NCI-H510A (cell line): ENCODE data around the gene INPP4B.

Experiments used
- DNase-seq: peaks from one replicate; lab custom pipeline; 2025; lab: John Stamatoyannopoulos, UW

INPP4B gene

DNA sequence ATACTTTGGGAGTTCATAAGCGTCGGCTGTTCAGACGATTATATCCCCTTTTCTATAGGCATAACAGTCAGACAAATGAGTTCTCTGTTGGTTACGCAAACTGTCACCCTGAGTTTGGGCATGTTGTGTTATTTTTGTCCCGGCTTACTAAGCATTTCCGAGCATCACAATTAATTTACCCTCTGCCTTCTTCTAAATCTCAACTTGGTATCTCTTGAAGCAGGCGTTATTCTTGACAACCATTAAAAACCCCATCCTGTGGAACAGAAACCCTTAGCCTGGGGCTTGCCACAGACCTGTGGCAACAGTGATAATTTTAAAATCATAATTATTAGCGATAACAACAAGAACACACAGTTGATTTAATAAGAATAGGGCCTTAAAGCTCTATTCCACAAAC is 558.7 kb downstream of the INPP4B start:
- DNase-seq: no peak

DNA sequence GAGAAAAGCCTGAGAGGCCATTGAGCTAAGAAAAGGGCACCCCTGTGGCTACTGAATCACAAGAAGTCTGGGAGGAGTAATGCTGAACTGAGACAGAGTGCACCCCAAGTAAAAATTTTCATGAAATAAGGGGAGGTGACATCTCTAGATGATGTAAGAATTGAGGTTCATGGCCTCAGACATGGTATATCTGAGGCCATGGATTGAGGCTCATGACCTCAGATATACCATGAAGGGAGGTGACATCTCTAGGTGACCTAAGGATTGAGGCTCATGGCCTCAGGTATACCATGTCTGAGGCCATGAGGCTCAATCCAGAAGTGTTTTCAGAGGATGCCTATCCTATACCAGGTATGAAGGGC is 560.9 kb downstream of the INPP4B start:
- DNase-seq: no peak

DNA sequence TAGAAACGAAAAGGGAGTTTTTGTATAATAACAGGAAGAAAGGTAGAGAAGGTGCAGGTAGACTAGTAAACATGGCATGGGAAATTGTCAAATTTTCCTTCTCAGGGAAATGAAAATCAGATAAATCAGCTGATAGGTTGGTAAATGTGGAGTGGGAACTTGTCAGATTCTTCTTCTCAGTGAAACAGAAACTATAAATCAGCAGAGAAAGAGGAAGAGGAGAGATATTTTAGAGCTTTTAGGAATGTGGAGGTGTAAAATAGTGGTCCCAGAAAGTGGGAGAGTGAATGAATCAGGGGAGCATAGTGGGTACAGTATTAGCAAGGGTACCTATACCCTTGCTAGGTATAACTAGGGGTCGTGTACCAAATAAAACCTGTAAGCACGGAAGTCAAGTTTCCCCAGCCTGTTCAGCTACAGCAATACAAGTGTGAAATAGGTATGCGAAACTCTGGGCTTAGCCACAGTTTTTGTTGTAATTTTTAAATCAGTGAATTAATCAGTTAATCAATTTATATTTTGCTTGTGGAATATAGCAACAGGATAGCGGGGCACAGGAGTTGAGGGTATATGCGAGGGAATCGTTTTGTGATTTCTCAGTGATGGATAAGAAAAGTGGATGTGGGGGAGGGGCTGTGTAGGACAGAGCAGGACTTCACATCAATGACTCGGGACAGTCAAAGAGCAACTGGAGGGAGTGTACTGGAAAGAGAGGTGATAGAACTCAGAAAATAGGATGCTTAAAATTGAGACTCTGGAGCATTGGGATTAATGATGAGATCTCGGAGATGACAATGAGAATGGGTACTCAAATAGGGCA is 561.5 kb downstream of the INPP4B start:
- no peak for DNase-seq

DNA sequence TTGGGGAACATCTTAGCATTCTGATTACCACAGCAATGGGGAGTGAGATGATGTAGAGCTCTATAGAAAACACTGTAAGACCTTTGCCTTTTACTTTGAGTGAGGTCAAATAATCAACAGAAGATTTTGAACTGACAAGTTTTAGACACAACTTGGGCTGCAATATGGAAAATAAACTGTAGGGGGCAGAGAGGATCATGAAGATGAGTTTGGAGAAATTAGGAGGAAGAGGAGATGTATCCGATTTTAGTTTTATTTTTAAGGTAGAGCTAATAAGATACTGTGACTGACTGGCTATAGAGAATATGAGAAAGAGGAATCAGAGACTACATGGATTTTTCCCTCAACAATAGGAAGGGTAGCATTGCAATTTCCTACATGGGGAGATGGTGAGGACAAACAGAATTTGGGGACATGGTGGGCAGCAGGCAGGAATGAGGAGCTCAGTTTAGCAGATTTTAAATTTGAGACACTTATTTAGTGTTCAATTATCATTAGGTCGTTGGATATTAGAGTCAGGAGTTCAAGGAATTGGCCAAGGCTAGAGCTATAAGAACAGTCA is 563.1 kb downstream of the INPP4B start:
- no peak for DNase-seq

DNA sequence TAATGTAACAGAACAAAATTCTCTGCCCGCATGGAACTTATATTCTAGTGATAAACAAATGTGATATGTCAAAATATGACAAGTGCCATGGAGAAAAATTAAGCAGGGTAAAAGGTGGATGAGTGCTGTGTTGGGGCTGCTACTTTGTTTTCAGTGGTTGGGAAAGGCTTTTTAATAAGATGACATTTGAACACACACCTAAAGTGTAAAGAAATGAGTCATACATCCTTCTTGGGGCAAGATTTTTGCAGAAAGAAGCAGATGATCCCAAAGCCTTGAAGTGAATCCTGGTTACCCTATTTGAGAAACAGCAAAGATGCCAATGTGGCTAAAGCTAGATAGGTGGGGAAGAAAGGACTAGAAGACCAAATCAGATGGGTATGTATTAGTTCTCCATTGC is 564.1 kb downstream of the INPP4B start:
- no peak for DNase-seq

DNA sequence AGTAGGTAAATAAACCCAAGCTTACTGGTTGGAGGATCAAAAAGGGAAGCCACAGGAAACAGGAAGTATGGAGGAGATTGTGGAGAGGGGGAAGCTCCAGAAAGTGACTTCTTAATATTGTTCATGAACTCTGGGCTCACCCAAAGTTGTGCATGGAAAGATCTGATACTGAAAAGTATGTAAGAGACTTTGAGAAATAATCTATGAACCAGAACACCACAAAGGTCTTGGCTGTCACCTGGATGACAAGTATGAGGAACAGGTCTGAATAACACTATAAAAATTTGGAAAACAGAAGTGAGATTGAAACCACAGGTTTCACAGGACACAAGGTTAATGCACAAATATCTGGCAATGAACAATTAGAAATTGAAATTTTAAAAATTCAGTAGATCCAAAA is 567.4 kb downstream of the INPP4B start:
- no peak for DNase-seq

DNA sequence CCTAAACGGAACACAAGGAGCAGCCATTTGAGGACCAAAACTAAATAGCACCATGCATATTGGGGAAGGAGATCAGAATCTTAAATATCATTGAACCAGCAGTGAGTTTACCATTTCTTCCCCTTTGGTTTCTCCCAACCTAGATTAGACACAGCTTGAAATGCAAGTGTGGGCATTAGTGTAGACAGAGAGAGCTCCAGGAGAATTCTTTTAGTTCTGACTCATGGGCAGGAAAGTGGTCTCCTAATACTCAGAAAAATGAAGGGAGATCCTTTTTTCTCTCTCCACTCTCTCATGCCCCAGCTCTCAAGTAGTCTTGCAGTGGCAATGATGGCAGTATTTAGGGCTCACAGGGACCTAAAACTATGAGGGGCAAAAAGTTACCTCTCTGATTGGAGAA is 567.9 kb downstream of the INPP4B start:
- no peak for DNase-seq

DNA sequence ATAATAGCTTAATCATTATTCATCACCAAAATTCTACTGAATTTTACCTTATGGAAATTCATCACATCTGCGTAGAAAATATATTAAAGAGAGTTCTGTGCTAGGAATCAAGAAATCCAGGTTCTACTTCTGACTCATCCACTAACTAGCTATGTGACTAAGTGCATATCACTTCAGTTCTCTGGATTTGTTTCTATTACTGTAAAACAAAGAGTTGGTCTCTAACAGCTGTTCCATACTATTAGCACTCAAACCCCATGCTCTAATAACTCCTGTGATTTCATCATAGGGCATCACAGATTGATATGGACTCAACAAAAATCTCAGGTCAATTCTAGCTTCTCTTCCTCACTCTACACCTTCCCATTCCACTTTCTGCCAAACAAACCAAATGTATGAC is 572.0 kb downstream of the INPP4B start:
- DNase-seq: no peak

DNA sequence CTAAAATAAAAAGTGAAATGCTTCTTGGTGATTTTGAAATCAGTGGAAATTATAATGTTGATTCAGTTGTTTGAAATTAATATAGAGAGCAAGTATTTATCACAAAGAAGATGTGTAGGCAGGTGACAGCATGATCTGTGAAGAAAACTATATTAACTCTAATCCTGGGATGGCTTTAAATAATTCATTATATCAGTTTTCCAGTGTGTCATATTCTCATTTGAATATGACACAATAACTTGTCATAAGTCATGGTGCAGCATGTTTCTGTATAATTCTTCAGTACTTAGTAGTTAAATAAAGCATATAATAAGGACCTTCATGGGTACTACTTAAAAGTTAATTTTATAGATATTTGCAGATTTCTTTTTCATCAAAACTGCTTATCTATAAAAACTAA is 573.6 kb downstream of the INPP4B start:
- no peak for DNase-seq

DNA sequence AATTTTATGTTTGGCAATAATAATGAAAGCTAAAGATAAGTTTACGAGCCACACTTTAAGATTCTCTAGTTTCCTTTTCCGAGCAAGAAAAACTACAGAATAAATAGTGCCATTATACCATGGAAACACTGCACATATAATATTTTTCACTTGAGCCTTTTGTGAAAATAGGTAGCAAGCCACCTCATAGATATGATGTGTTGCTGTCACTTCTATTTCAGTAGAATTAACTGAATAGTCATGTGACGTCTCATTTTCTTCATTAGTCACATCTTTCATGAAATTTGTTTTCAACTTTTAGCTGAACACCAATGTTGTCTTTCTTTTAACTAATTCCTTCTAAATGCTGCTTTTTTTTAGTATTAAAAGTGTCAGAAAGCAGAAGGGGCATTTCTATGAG is 574.3 kb downstream of the INPP4B start:
- no peak for DNase-seq

DNA sequence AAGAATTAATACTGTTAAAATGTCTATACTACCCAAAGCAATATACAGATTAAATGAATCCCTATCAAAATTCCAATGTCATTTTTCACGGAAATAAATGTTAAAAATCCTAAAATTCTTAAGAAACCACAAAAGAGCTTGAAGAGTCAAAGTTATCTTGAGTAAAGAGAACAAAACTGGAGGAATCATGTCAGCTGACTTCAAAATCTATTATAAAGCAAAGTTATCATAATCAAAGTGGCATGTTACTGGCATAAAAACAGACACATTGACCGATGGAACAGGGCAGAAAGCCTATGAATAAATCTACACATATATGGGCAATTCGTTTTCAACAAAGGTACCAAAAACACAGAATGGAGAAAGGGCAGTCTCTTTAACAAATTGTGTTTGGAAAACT is 579.0 kb downstream of the INPP4B start:
- no peak for DNase-seq

DNA sequence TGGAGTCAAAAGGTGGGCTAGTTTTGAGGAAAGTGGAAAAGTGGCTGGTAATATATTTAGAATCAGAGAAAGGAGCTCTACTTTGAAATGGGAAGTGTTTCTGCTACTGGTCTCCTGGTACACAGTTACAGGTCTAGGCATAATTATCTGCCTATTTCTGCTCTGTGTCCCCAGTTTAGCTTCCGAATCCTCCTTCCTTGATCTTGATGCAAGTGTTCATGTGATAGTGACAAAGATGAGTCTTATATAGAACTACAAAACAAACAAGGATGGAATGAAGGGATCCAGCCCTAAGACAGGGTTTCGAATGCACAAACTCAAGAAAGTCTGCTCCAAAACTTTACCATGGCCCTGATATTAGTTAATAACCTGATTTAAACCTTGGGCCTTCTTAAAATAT is 580.2 kb downstream of the INPP4B start:
- DNase-seq: no peak

DNA sequence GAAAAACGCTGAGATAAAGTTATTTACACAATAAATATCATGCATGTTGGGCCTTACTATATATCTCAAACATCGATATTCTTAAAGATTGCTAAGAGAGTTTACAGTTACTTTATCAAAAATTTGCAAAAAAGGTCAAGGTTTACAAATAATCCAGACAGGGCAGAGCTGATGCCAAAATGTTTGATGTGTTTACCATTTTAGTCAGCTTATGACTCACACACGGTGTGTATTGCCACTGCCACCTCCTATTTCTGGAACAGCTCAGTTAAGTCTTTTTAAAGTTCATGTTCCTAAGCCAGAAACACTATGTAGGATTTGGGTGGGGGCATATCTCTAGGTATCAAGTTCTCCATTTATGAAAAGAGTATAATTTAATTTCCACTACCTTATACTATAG is 580.6 kb downstream of the INPP4B start:
- DNase-seq: no peak

DNA sequence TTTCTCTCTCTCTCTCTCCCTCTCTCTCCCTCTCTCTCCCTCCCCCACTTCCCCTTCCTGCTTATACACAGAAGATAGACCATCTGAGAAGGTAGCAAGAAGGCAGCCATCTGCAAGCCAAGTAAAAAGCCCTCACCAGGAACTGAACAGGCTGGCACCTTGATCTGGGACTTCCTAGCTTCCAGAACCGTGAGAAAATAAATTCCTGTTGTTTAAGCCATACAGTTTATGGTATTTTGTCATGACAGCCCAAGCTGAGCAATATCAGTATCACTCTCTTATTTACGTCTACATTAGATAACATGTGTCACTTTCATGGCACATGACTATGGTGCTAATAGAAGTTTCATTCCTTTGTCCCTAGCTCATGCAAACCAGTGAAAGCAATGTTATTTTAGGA is 581.1 kb downstream of the INPP4B start:
- DNase-seq: no peak

DNA sequence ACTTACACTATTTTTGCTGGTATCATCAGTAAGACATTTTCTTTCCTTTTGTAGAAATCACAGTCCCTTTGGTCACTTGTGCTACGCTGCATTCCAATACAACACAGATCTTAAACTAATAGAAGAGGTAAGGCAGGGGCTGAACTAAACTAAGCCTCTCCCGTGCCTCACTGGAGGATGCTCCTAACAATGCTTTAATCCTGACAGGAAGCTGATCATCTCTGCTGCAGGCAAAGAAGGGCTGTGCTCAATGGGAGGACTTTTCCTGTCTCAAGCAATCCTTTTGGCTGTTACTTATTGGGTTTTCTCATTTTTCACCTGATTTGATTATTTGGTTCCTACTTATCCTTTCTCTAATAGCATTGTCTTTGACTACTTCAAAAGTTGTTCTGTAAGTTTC is 583.1 kb downstream of the INPP4B start:
- DNase-seq: no peak

DNA sequence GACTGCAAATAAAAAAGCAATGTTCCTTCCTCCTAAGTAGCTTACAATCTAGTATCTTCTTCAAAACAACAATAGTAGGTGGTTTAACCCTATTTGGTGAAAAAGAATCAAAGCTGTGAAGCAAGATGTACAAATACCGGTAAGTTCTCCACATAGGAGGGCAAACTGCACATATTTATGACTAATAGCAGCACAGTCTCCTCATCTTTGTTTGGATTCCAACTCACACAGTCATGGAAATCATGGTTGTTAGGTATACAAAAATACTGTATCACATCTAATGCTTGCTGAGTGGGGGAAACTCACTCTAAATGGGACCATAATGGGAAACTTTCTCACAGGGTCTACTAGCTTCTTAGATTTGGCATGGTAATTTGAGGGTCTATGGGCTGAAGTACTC is 597.2 kb downstream of the INPP4B start:
- no peak for DNase-seq

DNA sequence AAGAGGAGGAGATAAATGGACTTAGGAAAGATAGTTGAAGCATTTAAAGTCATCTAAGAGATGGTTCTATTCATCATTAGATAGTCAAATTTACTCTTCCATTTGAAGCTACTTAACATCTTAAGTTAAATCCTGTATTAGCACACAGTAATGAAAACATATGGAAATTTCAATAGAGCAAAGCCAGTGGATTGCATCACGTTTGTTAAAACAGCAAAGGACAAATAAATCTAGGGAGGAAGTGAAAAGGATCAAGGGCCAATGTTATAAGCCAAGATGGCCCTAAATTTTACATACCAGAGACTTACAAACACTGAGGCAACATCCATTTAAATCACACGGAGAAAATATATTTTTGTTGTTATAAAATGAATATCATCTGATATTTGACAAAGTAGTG is 602.8 kb downstream of the INPP4B start:
- no peak for DNase-seq

DNA sequence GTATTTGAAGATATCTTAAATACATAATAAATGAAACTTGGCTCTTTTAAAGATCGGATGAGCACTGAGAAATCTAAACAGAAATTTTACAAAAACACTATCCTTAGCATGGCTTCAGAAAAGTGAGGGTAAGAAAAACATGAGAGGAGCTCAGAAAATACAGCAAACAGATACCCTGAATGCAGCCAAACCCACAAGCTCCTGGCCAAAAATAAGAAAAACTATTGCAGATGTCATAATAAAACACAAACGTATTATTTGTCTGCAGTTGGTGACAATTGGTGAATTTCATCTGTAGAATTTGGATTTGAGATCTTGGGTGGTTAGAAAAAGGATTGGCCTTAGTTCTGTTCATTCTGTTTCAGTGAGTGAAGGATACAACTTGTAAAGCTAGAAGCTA is 603.9 kb downstream of the INPP4B start:
- DNase-seq: no peak

DNA sequence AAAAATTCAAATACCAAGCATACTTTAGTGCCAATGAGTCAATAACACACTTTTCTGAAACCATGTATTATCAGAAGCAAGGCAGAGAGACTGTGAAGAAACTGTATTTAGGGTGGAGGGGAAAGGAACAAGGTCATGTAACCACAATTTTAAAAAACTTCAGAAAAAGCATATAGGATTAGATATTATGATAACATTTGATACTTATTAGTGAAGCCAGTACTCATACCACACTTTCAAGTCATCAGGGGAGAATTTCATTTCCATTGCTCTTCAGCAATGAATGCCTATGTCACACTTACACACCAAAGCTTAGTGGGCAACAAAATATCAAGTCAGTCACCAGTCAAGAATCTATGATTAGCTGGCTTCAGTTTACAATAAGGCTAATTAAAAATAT is 607.5 kb downstream of the INPP4B start:
- DNase-seq: no peak

DNA sequence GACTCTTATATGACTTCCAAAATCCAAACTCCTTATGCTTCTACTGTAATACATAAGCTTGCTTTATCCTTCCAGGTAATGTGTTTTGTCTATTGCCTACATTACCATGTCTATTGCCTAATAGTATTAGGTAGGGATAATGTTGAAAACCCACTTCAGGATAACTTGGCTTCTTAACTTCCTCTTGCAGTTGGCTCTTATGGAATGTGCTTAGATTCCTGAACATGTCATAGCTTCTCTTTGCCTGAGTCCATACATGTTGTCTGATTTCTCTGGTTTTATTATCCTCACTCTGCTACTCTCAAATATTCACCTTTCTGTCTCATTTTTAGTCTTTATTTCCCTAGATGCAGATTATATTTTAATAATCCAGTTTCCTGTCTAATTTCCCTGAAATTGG is 609.8 kb downstream of the INPP4B start:
- no peak for DNase-seq

DNA sequence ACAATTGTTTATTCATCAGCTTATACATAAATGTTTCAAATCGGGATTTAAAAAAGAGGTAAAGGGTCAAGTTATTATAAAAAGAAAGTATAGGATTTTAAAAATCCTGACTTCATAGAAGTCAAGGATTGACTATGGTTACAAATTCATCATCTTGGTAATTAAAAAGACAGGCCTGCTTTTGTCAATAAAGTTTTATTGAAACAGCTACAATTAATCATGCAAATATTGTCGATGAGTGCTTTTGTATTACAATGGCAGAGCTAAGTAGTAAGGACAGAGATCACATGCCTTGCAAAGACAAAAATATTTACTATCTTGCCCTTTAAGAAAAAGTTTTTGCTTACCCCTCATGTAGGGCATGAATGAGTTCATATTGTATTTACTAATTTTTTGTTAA is 614.3 kb downstream of the INPP4B start:
- DNase-seq: no peak

DNA sequence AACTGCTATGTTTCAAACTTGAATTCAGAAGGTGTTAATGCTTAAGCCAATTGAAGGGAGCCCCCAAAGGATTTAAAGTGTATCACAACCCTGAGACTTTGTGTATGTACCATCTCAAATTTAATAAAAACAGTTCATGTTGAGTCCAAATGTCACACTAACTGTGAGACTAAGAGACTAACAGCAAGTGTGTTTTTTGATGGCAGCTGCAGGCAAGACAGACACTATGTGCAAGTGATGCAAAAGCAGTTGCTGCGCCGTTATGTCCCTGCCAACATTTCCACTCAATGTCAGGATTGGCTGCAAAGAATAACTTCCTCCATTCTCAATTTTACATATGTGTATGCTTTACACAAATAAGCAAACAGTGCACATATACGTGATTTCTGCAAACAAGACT is 615.1 kb downstream of the INPP4B start:
- DNase-seq: no peak

DNA sequence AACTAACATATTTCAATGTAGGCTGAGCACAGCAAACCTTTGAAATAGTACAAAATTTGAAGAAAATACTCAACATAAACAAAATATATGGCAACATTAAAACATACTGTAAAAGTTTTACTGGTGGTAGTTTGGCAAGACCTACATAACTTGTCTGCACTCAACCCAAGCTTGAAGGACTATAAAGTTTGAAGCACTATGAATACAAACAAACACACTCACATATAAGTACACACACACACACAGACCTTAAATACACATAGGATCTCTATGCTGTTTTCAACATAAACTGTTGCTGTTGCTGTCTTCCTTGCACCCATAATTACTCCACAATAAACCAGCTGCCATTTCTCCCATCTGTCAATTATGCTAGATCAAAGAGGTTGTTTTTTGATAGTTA is 620.1 kb downstream of the INPP4B start:
- DNase-seq: no peak

DNA sequence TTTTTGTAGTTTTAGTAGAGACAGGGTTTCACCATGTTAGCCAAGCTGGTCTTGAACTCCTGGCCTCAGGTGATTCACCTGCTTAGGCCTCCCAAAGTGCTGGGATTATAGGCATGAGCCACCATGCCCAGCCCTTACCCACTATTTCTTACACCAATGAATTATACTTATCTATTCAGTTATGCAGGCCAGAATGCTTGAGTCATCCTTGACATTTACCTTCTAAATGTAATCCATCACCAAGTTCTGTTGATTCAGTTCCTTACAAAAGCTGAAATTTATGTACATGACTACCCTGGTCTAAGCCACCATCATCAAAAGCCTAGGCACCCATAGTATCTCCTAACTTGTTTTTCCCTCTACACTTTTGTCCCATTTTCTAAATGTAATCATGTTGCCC is 624.0 kb downstream of the INPP4B start:
- DNase-seq: no peak
